T-helper 9 cell (primary cell): ENCODE results near the gene PRPSAP2.
"Not testable (repeated sequence)": the region's sequence is repeated elsewhere in the genome, so short reads cannot be mapped to it uniquely, and the experiment has no call there.

ENCODE experiments used
- DNase-seq: peaks from one replicate; pipeline ENCODE4 v3.0.0-alpha.2; 2020

PRPSAP2 gene

DNA sequence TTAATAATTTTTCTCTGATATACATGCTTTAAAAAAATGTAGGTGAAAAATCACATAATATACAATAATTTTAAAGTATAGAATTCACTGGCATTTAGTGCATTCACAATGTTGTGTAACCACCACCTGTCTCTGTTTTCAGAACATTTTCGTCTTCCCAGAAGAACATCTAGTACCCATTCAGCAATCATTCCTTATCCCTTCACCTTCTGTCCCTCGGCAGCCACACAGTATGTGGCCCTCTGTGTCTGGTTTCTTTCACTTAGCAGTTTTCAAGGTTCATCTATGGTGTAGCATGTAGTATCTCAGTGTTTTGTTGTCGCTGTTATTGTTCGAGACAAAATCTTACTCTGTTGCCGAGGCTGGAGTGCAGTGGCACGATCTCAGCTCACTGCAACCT, 33.6 kb downstream of the PRPSAP2 start:
- DNase-seq, result no peak

DNA sequence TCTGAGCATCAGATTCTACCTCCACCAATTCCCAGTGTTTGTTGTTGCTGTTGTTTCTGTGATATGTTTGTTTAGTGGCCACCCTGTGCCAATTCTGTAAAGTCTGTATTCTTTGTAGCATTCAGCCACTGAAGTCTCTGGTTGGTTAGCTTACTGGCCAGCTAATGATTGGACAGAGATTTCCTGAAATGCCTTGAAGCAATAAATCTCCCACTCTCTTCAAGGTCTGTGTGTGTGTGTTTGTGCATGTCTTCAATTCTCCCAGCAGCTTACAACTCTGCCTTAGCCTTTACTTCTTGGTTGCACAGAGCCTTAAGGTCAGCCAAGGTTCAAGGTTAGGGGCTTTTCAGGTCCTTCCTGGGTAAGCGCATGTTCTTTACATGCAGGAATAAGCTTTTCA, 38.2 kb downstream of the PRPSAP2 start:
- no peak for DNase-seq

DNA sequence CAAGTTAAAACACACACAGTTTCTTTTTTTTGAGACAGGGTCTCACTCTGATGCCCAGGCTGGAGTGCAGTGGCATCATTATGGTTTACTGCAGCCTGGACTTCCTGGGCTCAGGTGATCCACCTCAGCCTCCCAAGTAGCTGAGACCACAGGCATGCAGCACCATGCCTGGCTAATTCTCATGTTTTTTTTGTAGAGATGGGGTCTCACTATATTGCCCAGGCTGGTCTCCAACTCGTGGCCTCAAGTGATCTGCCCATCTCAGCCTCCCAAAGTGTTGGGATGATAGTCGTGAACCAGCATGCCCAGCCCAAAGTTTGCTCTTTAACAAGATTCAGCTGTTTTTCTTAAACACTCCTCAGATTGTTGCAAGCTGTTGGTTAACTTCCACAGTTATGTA, 39.0 kb downstream of the PRPSAP2 start:
- no peak for DNase-seq

DNA sequence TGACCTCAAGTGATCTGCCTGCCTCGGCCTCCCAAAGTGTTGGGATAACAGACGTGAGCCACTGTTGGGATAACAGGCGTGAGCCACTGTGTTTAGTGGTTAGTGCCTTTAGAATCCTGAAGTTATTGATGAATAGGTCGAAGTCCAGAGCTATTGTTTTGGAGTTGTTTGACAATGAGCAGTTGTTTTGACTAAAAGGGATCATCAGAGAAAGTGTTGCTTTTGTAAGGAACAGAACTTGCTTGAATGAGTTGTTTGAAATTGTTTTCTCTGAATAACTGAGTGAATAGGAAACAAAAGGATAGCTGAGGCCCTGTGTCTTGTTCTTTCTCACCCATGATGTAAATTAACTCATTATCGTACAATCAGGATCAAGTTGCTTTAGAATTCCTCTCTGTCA, 46.6 kb downstream of the PRPSAP2 start:
- DNase-seq, result no peak

DNA sequence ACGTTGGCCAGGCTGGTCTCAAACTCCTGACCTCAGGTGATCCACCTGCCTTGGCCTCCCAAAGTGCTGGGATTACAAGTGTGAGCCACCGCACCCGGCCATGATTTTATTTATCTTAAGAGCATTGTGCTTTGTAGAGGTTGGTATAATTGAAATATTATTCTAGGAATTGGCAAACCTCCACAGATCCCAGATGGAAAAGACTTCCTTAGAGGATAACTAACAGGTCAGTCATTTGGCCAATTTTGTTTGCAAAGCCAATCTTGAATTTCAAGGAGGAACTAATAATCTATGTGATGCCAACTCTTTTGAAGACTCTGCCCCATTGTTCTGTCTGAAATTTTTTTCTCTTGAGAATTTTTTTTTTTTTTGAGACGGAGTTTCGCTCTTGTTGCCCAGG, 47.3 kb downstream of the PRPSAP2 start:
- DNase-seq, result no peak

DNA sequence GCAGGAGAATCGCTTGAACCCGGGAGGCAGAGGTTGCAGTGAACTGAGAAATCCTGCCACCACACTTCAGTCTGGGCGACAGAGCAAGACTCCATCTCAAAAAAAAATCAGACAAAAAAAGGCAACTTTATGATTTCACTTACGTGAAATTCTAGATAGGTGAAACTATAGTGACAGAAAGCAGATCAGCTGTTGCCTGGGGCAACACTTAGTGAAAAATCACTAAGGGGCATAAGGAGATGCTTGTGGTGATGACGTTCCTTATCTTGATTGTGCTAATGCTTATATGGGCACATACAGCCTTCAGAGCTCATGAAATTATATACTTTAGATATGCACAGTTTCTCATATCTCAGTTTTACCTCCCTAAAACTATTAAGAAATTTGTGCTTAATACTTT, 52.4 kb downstream of the PRPSAP2 start:
- no peak for DNase-seq

DNA sequence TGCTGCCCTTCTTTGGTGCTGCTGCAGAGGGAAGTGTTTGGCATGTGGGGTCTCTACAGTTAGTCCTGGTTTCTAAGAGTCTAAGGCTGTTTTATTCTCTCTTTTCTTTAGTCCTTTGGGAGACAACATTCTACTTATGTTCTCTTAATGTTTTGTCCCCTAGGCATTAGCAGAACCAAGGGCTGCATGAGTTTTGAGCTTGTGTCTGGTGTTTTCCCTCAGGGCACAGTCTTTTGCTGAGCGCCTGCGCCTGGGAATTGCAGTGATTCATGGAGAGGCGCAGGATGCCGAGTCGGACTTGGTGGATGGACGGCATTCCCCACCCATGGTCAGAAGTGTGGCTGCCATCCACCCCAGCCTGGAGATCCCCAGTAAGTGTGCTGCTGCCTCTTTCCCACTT, 53.0 kb downstream of the PRPSAP2 start:
- no peak for DNase-seq

DNA sequence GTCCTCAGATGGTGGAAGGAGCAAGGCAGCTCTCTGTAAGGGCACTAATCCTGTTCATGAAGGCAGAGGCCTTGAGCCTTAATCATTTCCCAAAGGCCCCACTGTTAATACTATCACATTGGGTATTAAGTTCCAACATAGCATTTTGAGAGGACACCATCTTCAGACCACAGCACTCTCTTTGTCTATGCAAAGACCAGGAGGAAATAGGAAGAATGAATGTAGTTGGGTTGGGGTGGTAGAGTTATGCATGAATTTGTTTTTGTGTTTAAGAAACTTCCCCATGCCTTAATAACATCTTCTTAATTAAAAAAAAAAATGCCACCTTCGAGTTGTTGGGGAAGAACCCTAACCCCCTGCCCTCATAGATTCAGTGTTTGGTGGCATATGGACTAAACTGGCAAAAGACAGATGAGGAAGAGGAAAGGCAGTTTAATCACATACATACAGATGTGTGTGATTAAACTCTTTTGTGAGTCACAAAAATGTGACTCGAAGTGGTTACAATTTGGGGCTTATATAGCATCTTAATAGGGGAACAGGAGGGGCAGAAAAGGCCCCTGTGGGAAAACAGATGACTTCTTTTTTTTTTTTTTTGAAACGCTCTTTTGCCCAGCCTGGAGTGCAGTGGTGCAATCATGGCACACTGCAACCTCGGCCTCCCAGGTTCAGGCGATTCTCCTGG, 59.0 kb downstream of the PRPSAP2 start:
- no peak for DNase-seq

DNA sequence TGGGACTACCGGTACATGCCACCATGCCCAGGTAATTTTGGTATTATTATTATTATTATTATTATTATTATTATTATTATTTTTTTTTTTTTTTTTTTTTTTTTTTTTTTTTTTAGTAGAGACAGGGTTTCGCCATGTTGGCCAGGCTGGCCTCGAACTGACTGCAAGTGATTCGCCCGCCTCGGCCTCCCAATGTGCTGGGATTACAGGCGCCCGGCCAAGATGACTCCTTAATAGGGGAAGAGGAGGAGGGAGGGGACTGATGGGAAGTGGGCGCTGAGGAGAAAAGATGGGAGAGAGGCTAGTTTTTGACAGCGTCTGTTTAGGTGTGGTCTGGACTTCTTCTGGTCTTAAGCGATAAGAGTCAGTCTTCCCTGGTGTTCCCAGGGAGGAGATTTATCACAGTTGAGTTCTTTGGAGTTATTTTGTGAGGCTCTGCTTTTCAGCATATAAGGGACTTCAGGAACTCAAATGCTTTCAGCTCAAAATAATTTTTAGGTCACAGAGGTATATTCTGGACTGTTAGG, 59.6 kb downstream of the PRPSAP2 start:
- DNase-seq, result no peak

DNA sequence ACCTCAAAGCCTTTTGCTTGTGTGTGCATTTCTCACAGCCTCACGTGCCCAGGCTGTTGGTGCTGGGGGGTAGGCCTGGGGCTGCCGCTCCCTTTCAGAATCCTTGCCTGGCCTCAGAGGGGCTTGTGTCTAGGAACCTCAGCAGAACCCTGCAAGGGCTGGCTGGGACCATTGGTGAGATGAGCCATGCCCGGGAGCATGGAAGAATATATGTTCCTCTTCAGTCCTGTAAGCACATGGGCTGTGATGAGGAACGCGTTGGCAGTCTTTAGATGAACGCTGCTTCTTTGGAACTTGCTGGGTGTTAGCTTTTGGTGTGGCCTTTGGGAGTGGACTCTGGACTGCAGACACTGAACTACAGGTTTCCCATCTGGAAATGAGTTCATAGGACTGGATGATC, 62.0 kb downstream of the PRPSAP2 start:
- no peak for DNase-seq

DNA sequence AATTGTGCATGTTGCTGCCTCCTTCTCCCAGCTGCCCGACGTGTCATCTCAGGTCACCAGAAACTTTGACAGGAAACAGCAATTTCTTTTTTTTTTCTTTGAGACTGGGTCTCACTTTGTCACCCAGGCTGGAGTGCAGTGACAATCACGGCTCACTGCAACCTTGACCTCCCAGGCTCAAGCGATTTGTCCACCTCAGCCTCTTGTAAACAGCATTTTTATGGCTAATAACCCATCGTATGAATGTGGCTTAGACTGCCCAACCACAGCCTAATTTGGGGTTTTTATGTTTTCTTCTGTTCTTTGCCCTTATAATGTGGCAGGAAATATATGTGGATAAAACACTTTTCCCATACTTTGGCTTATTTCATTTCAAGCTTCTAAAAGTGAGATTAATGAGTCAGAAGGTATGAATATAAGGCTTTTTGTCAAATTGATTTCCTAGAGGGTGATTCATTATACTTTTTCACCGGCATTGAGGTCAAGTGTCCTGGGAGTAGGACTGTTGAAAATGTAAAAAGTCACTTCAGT, 63.0 kb downstream of the PRPSAP2 start:
- no peak for DNase-seq

DNA sequence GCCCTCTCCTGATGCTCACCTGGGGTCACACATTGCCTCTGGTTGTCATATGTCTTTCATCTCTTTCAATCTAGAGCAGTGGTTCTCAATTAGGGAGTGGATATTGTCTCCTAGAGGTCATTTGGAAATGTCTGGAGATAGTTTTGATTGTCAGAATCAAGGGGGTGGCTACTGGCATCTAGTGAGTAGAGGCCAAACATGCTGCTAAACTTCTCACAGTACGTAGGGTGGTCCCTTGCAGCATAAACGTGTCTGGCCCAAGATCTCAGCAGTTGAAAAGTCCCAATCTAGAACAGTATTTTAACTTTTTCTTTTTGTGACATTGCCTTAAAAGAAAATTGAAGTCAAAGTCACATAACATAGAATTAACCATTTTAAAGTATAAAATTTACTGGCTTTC, 63.6 kb downstream of the PRPSAP2 start:
- no peak for DNase-seq

DNA sequence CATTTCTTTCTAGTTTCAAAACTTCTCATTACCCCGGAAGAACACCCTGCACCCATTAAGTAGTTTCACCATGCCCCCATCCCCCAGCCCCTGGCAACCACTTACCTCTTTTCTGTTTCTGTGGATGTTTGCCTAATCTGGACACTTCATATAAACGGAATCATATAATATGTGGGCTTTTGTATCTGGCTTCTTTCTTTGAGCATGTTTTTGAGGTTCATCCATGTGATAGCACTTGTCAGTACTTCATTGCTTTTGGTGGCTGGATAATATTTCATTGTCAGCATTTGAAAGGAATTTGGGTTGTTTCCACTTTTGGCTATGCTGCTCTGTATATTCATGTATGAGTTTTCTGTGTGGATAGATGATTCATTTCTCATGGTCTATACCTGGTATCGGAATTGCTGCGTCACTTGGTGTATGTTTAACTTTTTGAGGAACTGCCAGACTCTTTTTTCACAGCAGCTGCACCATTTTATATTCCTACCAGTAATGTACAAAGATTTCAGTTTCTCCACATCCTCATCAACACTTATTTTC, 64.1 kb downstream of the PRPSAP2 start:
- no peak for DNase-seq

DNA sequence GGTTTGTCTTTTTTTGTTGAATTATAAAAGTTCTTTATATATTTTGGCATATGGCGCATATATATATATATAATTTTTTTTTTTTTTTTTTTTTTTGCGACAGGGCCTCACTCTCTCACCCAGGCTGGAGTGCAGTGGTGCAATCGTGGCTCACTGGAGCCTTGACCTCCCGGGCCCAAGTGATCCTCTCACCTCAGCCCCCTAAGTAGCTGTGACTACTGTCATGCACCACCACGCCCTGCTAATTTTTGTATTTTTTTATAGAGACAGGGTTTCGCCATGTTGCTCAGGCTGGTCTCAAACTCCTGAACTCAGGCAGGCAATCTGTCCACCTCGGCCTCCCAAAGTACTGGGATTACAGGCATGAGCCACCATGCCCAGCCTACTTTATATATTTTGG, 64.7 kb downstream of the PRPSAP2 start:
- DNase-seq, result not testable (repeated sequence)

DNA sequence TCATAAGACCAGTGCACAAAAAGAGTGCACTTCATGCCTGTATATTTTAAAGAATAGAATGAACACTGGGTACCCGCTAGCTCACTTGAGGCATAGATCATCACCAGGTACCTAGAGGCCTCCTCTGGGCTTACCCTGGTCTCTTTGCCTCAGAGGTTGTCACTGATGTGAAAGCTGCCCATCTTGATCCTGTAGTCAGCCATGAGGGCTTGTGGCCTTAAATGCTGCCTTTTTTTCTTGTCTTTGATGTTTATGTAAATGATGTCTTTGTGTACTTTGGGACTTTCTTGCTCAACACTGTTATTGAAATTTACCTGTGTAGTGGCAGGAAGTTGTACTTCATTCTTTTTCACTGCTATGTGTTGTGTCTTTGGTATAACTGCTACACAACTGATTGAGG, 67.3 kb downstream of the PRPSAP2 start:
- no peak for DNase-seq

DNA sequence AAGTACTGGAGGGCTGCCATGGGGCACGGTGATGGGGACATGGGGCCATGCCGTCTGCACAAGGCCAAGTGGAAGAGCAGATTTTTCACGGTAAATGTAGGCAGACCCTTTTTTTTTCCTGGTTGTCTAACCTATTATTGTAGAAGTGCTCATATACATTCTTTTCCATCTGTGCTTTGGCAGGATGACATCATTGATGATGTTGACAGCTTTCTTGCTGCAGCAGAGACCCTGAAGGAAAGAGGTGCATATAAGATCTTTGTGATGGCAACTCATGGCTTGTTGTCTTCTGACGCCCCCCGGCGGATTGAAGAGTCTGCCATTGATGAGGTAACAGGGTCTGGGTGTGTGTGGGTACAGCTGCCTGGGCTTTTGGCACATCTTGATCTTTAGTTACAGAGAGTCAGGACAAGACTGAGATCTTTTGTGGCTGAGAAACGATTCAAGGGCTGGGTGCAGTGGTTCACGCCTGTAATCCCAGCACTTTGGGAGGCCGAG, 70.7 kb downstream of the PRPSAP2 start:
- no peak for DNase-seq

DNA sequence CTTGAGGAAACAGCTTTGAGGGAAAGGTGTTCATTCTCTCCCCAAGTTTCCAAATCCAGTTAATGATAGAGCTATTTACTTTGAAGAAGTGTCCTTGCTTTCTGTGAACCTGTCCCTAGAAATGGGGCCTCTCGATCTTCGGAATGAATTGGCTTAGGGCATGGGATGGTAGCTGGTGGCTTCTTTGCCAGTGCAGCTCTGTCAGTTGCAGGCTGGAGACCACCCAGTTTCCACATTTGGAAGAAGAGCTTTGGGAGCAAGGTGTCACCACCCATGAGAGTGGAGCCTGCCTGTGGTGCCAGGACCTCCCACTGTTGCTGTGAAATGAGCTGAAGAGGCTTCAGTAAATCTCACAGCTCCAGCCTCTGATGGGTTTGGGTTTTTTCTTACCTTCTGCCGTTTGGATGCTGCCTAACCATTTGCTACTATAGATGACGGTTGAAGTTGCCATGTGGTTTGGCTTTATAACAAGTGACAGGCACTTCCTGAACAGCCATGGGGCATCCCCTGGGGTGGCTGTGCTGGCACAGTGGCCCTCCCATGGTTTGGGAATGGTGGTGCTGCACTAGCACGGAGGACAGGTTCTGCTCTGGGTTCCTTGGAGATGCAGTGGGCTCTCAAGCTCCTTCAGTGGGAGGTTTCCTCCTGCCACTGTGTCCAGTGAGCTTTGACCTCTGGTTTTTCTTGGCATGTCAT, 74.6 kb downstream of the PRPSAP2 start:
- DNase-seq, result no peak

DNA sequence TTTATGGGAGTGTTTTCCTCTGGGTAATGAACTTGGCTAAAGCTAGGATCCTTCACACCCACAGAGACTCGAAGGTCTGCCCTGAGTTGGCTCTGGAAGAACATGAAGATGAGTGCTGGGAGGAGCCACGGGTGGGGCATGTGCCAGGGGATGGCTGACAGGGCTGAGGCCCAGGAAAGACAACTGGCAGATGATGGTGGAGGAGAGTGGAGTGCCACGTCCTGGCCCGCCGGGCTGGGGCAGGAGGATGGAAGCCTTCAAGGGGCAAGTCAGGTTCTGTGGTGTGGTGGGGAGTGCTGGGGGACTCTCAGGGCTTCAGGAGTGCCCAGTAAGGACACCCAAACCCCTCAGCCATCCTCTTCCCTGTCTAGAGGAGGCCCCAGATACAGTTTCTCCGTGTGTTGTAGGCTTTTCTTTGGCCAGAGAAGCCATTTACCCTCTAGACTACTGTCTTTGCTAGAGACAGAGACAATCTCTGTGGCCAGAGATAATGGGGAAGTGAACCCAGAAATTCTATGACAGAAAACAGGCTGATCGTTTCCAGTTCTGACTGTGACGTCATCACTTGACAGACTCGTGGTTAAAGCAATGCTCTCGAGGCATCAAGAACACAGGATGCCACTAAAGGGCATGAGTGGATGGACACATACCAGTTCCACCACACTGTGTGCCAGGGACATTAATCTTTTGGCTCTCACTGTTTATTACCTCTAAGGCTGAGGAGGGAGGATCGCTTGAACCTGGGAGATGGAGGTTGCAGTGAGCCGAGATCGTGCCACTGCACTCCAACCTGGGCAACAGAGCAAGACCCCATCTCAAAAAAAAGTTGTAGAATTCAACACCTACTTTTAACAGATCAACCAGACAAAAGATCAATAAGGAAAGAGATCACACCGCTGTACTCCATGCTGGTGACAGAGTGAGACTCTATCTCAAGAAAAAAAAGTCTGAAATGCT, 75.4 kb downstream of the PRPSAP2 start:
- no peak for DNase-seq

DNA sequence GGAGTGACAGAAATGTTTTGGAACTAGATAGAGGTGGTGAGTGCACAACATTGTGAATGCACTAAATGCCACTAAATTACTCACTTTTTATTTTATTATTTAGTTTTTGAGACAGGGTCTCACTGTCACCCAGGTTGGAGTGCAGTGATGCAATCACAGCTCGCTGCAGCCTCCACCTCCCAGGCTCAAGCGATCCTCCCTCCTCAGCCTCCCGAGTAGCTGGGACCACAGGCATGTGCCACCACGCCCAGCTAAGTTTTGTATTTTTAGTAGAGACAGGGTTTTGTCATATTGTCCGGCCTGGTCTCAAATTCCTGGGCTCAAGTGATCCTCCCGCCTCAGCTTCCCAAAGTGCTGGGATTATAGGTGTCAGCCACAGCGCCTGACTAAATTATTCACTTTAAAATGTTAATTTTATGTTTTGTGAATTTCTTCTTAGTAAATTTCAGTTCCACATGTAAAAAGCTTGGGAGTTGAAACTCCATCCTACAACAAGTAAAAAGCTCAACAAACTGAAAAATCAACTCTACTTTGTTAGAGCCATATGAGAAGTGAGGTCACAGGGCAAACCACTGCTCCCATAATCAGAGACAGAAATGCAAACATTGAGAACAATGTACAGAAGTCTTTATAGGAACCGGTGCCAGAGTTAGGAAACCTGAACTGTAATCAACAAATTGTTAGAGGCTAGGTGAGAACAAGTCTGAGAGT, 80.2 kb downstream of the PRPSAP2 start:
- DNase-seq, result no peak

DNA sequence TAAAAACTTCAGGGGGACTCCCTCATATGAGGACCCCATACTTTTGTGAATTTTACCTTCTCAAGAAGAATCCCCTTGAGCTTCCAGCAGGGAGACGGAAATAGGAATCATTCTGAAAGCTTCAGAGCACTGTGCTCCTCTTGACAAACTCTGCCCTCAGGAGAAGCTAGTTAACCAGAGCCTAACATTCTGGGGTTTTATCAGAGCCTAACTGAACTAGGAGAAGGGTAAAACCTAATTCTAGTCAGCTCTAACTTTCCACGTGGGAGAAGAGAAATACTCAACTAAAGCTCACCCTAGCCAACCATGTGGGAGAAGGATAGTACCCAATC, 80.7 kb downstream of the PRPSAP2 start:
- DNase-seq, result no peak

DNA sequence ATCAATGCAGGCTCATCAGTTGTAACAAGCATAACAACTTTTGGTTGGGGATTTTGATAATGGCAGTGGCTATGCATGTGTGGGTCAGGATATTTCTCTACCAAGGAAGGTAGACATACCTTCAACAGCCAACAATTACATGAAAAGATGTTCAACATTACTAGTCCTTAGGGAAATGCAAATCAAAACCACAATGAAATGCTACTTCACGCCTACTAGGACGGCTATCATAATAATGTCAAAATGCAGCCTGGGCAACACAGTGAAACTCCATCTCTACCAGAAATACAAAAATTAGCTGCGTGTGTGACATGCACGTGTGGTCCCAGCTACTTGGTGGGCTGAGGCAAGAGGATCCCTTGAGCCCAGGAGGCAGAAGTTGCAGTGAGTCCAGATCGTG, 86.7 kb downstream of the PRPSAP2 start:
- no peak for DNase-seq

DNA sequence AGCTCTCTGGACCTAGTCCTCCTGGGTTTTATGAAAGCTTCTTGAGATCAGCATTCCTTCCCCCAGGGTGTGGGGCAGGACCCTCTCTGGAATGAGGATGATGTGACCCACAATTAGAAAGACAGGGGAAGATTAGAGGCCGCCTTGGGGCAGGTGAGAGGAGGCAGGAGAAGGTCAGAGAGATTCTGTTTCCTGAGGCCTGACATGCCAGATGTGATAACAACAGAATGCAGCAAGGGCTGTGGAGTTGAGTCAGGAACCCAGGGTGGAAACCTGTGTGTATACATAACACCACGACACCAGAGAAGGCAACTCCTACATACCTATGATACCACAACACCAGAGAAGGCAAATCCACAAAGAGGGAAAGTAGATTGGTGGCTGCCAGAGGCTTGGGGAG, 88.6 kb downstream of the PRPSAP2 start:
- no peak for DNase-seq
